ENCODE results near the gene LTBP1.
"Not testable (repeated sequence)": the region's sequence is repeated elsewhere in the genome, so short reads cannot be mapped to it uniquely, and the experiment has no call there.

LTBP1 gene

DNA sequence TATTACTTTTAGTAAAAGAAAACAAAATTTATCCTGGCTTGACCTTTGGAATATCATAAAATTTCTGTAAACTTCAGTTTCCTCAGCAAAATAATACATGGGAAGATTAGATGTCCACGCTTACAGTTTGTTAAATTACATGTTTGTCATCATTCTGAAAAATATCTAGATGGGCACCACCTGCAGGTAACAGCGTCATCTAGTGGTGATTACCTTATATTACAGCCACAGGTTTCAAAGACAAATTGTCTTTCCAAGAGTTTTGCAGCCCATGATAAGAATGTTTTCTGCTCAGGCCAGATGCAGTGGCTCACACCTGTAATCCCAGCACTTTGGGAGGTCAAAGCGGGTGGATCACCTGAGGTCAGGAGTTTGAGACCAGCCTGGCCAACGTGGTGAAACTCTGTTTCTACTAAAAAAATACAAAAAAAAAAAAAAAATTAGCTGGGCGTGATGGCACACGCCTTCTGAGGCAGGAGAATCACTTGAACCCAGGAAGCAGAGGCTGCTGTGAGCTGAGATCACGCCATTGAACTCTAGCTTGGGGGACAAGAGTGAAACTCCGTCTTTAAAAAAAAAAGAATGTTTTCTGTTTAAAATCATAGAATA is 433.4 kb downstream of the LTBP1 start:
- Mint-ChIP-seq H3K27me3 (ENCODE audit: low read depth) (peaks cover 10% of the 10 kb centered on the region), H3K27ac (no peak overlapping the region), H3K36me3 (ENCODE audit: low read depth) (no peaks in the 10 kb centered on the region), H3K4me1 (ENCODE audit: low read depth) (no peaks in the 10 kb centered on the region), H3K4me3 (no peak overlapping the region), H3K9me3 (no peaks in the 10 kb centered on the region)
- no peak for DNase-seq (ENCODE audit: low spot score)

DNA sequence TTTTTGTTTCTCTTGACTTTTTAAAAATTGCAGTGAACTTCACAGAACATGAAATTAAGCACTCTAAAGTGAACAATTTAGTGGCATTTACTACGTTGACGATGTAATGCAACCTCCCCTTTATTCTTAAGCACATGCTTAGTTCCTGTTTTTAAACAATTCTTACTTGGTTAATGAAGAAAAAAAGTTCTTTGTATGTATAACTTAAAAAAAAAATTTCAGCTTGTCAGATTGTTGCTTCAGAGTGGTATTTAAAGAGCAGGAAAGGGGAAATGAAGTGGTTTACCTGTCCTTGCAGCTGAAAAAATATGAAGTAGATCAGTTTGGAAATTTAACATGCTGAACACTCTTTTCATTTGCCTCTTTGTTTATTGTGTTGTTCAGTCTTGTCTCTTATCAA is 434.0 kb downstream of the LTBP1 start:
- no peak overlapping the region for H3K27ac Mint-ChIP-seq
- H3K9me3 Mint-ChIP-seq, result no peaks in the 10 kb centered on the region
- no peak for DNase-seq (ENCODE audit: low spot score)
- H3K4me3 Mint-ChIP-seq, result no peak overlapping the region
- H3K4me1 Mint-ChIP-seq (ENCODE audit: low read depth), result no peaks in the 10 kb centered on the region
- no peaks in the 10 kb centered on the region for H3K36me3 Mint-ChIP-seq (ENCODE audit: low read depth)
- H3K27me3 Mint-ChIP-seq (ENCODE audit: low read depth), result peaks cover 14% of the 10 kb centered on the region

DNA sequence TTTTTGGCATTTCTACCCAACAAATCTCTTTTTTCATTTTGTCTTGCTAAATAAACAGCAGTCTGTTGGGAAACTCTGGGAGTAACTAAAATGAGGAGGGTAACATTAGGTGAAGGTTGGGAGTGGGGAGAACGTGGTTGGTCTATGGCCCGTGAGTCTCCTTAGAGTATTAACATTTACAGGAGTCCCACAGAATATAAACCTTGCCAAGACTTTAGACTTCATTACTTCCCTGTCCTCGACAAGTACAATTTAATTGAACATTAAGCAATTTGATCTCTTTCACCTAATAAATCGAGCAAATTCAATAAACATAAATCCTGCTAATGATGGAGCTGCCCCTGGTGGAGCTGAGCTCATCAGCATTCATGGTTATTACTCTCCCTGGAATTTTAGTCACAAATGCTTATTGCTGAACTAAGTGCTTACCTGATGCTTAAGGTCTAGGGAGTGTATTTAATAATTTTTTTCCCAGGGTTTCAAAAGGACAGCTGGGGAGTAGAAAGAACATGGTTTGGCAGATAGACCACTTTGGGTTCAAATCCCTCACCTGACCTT is 434.6 kb downstream of the LTBP1 start:
- no peaks in the 10 kb centered on the region for H3K36me3 Mint-ChIP-seq (ENCODE audit: low read depth)
- H3K4me3 Mint-ChIP-seq, result no peak overlapping the region
- H3K27me3 Mint-ChIP-seq (ENCODE audit: low read depth), result peaks cover 19% of the 10 kb centered on the region
- no peak for DNase-seq (ENCODE audit: low spot score)
- no peak overlapping the region for H3K27ac Mint-ChIP-seq
- no peaks in the 10 kb centered on the region for H3K9me3 Mint-ChIP-seq
- no peaks in the 10 kb centered on the region for H3K4me1 Mint-ChIP-seq (ENCODE audit: low read depth)

DNA sequence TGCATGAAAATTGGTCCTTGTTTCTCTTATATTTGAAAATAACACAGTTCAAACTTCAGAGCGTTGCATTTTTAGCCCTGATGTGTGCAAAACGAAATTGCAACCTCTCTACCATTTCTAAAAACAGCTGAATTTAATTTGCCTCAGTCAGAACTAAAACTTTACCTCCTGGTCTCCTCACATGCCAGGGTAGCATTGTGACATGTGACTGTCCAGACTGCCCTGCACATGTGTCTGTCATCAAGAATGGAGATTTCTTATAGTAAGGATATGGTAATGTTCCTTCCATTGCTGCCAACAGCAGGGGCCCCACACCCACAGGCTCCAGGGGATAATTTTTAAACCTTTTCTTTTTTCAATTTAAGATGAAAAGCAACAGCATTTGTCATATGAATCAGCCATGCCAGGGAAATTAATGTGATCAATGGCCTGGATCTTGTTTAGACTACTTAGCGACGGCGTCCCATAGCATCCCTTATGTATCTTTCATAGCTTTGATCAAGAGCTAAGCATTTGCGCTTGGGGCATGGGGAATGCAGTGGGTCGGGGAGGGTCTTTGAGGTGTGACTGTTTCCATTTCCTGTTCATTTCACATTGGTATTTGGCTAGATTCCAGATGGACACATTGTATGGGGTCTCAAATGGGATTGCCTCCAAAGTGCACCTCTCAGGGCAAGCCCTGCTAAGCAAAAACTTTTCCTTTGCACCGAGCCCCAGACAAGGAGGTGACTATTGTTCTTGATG is 437.3 kb downstream of the LTBP1 start:
- DNase-seq (ENCODE audit: low spot score), result no peak
- Mint-ChIP-seq H3K9me3 (no peaks in the 10 kb centered on the region), H3K4me1 (ENCODE audit: low read depth) (no peaks in the 10 kb centered on the region), H3K27ac (no peak overlapping the region), H3K36me3 (ENCODE audit: low read depth) (no peaks in the 10 kb centered on the region), H3K4me3 (no peak overlapping the region), H3K27me3 (ENCODE audit: low read depth) (peaks cover 19% of the 10 kb centered on the region)

DNA sequence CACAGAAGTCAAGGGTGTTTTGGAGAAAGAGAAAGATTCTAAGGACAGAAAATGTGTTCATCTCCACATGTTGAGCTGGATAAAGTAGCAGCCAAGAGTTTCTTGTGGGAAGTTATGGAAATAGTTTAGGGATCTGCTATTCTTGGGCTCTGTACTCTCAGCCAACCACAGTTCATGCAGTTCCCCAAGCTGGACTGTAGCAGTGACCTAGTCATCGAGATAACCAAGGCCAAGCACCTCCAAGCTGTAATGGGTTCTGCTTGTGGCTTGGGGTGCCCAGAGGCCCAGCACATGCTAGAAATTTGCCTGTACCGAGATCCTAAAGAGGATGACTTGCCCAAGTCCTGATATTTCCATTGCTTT is 437.8 kb downstream of the LTBP1 start:
- Mint-ChIP-seq H3K36me3 (ENCODE audit: low read depth) (no peaks in the 10 kb centered on the region), H3K4me1 (ENCODE audit: low read depth) (no peaks in the 10 kb centered on the region), H3K9me3 (no peaks in the 10 kb centered on the region), H3K27me3 (ENCODE audit: low read depth) (peaks cover 19% of the 10 kb centered on the region), H3K4me3 (no peak overlapping the region), H3K27ac (no peak overlapping the region)
- DNase-seq (ENCODE audit: low spot score), result no peak

DNA sequence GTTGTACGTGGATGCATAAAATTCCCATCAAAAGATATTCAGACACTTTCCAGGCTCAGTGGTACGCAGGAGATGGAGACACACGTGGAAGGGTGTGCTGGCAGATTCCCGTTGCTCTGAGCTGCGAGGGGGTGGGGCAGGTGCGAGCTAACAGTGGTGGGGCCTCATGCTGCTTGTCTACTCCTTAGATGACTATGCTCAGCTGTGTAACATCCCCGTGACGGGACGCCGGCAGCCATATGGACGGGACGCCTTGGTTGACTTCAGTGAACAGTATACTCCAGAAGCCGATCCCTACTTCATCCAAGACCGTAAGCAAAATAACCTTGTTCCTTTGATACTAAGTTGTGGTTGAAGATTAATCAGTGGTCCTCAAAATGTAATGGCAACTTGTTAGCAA is 442.2 kb downstream of the LTBP1 start:
- H3K27me3 Mint-ChIP-seq (ENCODE audit: low read depth), result peaks cover 17% of the 10 kb centered on the region
- H3K4me3 Mint-ChIP-seq, result no peak overlapping the region
- peaks cover 2% of the 10 kb centered on the region for H3K4me1 Mint-ChIP-seq (ENCODE audit: low read depth)
- H3K27ac Mint-ChIP-seq, result no peak overlapping the region
- H3K9me3 Mint-ChIP-seq, result no peaks in the 10 kb centered on the region
- H3K36me3 Mint-ChIP-seq (ENCODE audit: low read depth), result no peaks in the 10 kb centered on the region
- DNase-seq (ENCODE audit: low spot score), result no peak

DNA sequence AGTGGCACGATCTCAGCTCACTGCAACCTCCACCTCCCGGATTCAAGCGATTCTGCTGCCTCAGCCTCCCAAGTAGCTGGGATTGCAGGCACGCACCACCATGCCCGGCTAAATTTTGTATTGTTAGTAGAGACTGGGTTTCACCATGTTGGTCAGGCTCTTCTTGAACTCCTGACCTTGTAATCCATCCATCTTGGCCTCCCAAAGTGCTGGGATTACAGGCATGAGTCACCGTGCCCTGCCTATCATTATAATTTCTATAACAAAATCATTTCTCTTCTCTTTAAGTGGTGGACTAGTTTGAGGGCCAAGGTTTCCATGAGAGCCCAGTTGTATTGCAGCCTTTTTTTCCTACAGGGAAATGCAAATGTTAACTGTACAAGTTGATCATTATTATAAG is 442.9 kb downstream of the LTBP1 start:
- peaks cover 19% of the 10 kb centered on the region for H3K27me3 Mint-ChIP-seq (ENCODE audit: low read depth)
- H3K36me3 Mint-ChIP-seq (ENCODE audit: low read depth); H3K9me3 Mint-ChIP-seq; H3K4me3 Mint-ChIP-seq; DNase-seq (ENCODE audit: low spot score); H3K4me1 Mint-ChIP-seq (ENCODE audit: low read depth); H3K27ac Mint-ChIP-seq: not testable (repeated sequence)

DNA sequence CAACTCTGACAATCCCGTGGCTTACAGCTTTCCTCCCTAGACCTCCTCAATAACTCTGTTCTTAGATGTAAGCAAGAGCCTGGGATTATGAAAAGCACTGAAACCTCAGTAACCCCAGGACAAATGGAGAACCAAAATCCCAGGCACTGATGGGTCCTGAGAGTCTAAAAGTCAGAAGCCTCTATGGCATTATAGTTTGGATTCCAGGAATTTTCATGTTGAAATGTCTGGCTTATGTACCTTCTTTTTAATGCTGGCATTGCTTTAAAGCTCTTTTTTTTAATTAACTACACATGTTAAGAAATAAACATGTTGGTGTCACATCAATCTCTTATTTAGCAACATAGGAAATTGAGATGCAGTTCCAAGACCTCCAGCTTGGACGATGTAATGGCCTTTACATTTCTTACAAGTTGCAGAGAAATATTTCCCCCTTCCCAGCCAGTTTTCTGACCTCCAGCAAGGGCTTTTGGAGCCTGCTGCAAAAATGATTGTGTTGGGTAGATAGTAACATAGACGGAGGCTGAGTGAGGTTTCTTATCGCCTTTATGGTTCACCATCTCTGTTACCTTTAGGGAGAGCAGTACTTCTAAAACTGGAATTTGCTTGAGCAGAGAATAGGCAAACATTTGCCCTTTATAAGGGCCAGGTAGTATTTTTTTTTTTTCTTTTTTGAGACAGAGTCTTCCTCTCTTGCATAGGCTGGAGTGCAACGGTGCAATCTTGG is 444.9 kb downstream of the LTBP1 start:
- H3K36me3 Mint-ChIP-seq (ENCODE audit: low read depth), result no peaks in the 10 kb centered on the region
- peaks cover 13% of the 10 kb centered on the region for H3K27me3 Mint-ChIP-seq (ENCODE audit: low read depth)
- peaks cover 2% of the 10 kb centered on the region for H3K4me1 Mint-ChIP-seq (ENCODE audit: low read depth)
- no peak for DNase-seq (ENCODE audit: low spot score)
- H3K9me3 Mint-ChIP-seq, result no peaks in the 10 kb centered on the region
- H3K27ac Mint-ChIP-seq, result no peak overlapping the region
- H3K4me3 Mint-ChIP-seq, result no peak overlapping the region

DNA sequence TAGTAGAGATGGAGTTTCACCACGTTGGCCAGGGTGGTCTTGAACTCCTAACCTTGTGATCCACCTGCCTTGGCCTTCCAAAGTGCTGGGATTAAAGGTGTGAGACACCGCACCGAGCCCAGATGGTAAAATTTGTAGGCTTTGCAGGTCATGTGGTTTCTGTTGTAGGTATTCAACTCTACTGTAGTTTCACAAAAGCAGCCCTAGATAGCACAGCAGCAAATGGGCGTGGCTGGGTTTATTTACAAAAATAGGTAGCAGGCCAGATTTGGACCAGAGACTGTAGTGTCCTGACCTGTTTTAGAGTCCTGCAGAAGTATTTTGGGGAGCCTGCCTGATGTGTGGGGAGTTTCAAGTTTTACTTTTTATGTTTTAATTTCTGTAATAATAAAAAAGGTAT is 445.6 kb downstream of the LTBP1 start:
- H3K9me3 Mint-ChIP-seq, result no peaks in the 10 kb centered on the region
- H3K4me1 Mint-ChIP-seq (ENCODE audit: low read depth), result peaks cover 2% of the 10 kb centered on the region
- no peak overlapping the region for H3K27ac Mint-ChIP-seq
- H3K4me3 Mint-ChIP-seq, result no peak overlapping the region
- H3K27me3 Mint-ChIP-seq (ENCODE audit: low read depth), result peaks cover 15% of the 10 kb centered on the region
- no peak for DNase-seq (ENCODE audit: low spot score)
- H3K36me3 Mint-ChIP-seq (ENCODE audit: low read depth), result no peaks in the 10 kb centered on the region

DNA sequence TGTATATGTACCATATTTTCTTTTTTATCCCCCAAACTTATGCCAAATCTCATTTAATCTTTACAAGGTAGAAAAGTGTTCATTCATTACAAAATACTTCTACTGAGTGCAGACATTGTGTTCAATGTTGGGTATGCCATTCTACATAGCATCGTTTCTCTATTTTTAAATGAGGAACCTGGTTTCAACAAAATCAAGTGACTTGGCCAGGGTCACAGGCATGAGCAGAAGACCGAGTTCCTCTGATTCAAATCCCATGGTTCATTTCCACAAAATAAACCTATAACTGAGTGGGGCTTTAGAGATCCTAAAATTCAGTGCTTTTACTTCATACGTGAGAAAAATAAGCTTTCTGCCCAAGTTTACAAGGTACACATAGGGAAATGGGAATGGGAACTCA is 448.3 kb downstream of the LTBP1 start:
- Mint-ChIP-seq H3K9me3 (no peaks in the 10 kb centered on the region), H3K36me3 (ENCODE audit: low read depth) (no peaks in the 10 kb centered on the region), H3K27me3 (ENCODE audit: low read depth) (peaks cover 19% of the 10 kb centered on the region), H3K4me3 (no peak overlapping the region), H3K4me1 (ENCODE audit: low read depth) (peaks cover 2% of the 10 kb centered on the region), H3K27ac (no peak overlapping the region)
- DNase-seq (ENCODE audit: low spot score), result no peak

DNA sequence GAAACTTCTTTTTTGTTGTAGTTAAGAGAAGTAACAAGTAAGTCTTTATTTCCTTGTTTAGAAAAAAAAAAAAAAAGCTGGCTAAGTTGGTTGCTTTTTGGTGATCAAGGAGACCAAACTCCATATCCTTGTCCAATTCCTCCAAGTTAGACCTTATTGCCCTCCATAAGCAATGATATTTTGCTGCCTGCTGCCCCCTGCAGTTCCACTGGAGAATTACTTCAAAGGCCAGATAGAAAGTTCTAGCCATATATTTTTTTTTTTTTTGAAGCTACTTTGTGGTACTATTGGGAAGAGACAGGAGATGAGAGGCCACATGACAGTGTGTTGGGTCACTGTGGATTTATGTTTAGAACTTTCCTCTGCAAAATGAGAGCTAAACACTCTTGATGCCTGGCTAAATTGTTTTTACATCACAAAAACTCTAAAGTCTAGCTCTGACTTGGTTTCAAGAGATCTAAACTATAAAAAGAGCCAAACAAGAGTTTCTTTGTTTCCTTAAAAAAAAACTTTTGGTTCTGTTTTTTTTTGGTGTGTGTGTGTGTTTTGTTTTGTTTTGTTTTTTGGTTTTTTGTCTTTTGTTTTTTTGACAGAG is 449.0 kb downstream of the LTBP1 start:
- peak; percentile 16 for DNase-seq (ENCODE audit: low spot score)
- H3K4me1 Mint-ChIP-seq (ENCODE audit: low read depth), result peaks cover 2% of the 10 kb centered on the region
- H3K4me3 Mint-ChIP-seq, result no peak overlapping the region
- no peaks in the 10 kb centered on the region for H3K9me3 Mint-ChIP-seq
- H3K27ac Mint-ChIP-seq, result no peak overlapping the region
- H3K27me3 Mint-ChIP-seq (ENCODE audit: low read depth), result peaks cover 19% of the 10 kb centered on the region
- H3K36me3 Mint-ChIP-seq (ENCODE audit: low read depth), result no peaks in the 10 kb centered on the region

DNA sequence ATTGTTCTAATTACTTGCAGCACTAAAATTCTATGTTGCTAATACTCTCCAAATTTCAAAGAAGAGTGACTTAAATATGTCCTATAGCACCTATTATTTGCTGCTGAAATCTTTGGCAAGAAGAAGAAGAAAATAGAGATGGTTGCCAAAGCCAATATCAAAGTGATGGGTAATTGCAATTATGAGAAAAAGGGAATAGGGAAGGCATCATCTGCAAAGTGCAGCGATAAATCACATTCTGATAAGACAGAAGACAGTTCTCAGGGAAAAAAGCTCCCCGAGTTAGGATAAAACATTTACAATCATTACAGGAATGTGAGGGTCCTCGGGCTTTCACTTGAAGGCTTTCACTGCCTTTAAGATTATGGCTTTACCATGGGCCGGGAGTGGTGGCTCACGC is 457.6 kb downstream of the LTBP1 start:
- no peak overlapping the region for H3K27ac Mint-ChIP-seq
- H3K27me3 Mint-ChIP-seq (ENCODE audit: low read depth), result peaks cover 3% of the 10 kb centered on the region
- no peak overlapping the region for H3K4me3 Mint-ChIP-seq
- H3K4me1 Mint-ChIP-seq (ENCODE audit: low read depth), result no peaks in the 10 kb centered on the region
- no peaks in the 10 kb centered on the region for H3K36me3 Mint-ChIP-seq (ENCODE audit: low read depth)
- peaks cover 4% of the 10 kb centered on the region for H3K9me3 Mint-ChIP-seq
- DNase-seq (ENCODE audit: low spot score), result no peak

DNA sequence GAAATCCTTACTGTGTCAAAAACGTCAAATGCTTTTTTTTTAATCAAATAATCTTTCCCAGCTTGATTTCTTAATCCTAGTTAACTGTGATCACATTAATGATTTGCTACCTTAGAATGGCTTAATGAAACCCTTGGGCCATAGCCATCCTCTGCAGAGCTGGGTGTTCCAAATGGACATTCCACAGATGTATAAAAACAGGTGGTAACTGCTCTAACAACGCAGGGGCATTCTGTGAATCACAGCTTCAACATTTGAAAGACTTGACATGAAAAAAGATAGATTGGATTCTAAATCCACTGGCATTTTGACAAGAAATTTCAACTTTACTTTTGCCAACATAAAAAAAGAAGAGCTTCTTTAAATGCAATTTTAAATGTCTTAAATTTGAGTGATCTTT is 459.9 kb downstream of the LTBP1 start:
- no peak overlapping the region for H3K27ac Mint-ChIP-seq
- DNase-seq (ENCODE audit: low spot score), result no peak
- H3K4me1 Mint-ChIP-seq (ENCODE audit: low read depth), result no peaks in the 10 kb centered on the region
- H3K9me3 Mint-ChIP-seq, result peaks cover 4% of the 10 kb centered on the region
- H3K36me3 Mint-ChIP-seq (ENCODE audit: low read depth), result no peaks in the 10 kb centered on the region
- peaks cover 5% of the 10 kb centered on the region for H3K27me3 Mint-ChIP-seq (ENCODE audit: low read depth)
- H3K4me3 Mint-ChIP-seq, result no peak overlapping the region

DNA sequence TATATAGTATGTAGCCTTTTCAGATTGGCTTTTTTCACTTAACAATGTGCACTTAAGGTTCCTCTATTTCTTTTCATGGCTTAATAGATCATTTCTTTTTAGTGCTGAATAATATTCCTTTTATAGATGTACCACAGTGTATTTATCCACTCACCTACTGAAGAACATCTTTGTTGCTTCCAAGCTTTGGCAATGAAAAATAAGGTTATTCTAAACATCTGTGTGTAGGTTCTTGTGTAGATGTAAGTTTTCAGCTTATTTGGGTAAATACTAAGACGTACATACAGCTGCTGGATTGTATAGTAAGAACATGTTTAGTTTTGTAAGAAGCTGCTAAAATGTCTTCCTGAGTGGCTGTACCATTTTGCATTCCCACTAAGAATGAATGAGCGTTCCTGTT is 461.4 kb downstream of the LTBP1 start:
- Mint-ChIP-seq H3K4me3 (no peak overlapping the region), H3K4me1 (ENCODE audit: low read depth) (no peaks in the 10 kb centered on the region), H3K9me3 (peaks cover 4% of the 10 kb centered on the region), H3K36me3 (ENCODE audit: low read depth) (no peaks in the 10 kb centered on the region), H3K27me3 (ENCODE audit: low read depth) (peaks cover 5% of the 10 kb centered on the region), H3K27ac (no peak overlapping the region)
- DNase-seq (ENCODE audit: low spot score), result no peak
